GM18951 (cell line): Measurements from ENCODE around the gene CPM.
"Not testable (repeated sequence)": the region's sequence is repeated elsewhere in the genome, so short reads cannot be mapped to it uniquely, and the experiment has no call there.

Experiments used
- POLR2A ChIP-seq: IDR thresholded peaks from 4 replicates; pipeline ENCODE4 v1.6.1; 2011; ENCODE audit warnings: mild to moderate bottlenecking; ENCODE audit not compliant: insufficient read length, insufficient read depth; ENCODE audit errors: extremely low read depth
- in situ Hi-C: fragments of 300-500 bp; cut with MboI; formaldehyde crosslinking; loops from one replicate; pipeline ENCODE4 v1.12.0; 2022; ENCODE audit warnings: low sequenced_read_pairs, mixed read lengths, inconsistent platforms; ENCODE audit not compliant: unreplicated experiment

Gene CPM

DNA sequence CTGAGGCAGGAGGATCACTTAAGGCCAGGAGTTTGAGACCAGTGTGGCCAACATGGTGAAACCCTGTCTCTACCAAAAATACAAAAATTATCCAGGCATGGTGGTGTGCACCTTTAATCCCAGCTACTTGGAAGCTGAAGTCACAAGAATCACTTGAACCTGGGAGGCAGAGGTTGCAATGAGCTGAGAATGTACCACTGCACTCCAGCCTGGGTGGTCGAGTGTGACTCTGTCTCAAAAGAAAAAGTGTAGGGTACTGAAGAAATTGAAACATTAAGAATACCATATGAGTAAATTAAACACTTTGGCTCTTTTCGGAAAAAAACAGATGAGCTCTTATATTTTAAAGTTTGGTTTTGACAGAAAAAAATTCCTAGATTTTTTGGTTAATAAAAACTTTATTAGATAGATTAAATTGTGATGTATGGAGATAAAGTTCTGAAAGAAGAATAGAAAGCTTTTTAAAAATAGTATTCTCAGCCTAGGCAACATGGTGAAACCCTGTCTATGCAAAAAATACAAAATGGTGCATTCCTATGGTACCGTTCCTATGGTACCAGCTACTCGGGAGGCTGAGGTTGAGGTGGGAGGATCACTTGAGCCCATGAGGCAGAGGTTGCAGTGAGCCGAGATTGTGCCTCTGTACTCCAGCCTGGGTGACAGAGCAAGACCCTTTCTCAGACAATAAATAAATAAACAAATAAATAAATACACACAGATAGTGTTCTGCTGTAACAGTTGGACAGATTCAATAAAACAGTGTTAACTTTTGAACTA is 104.9 kb downstream of the CPM start:
- no peak for TF ChIP-seq POLR2A
- in situ Hi-C loops, result no loop called here

DNA sequence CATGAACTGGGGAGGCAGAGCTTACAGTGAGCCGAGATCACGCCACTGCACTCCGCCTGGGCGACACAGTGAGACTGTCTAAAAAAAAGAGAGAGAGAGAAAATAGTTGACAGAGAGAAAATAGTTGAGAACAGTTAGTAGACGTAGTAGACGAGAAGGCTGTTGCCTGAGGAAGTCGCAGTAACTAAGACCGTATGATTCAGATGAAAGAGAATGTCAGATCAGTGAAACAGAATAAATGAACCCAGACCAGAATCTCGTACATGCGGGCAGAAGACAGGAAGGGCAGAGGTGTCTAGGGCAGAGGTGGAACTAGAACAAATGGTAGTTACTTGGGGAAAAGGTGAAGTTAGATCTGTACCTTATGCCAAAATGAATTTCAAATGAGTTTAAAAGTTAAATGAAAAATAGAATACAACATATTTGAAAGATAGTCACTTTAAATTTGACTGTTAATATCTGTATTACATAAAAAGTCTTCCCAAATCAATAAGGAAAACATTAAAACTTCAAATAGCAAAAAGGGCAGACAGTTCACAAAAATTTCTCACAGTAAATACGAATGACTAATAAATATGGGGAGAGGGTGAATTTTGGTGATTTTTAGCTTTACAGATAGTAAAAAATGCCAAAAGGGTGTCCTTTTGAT is 107.3 kb downstream of the CPM start:
- no peak for TF ChIP-seq POLR2A
- in situ Hi-C loops, result no loop called here

DNA sequence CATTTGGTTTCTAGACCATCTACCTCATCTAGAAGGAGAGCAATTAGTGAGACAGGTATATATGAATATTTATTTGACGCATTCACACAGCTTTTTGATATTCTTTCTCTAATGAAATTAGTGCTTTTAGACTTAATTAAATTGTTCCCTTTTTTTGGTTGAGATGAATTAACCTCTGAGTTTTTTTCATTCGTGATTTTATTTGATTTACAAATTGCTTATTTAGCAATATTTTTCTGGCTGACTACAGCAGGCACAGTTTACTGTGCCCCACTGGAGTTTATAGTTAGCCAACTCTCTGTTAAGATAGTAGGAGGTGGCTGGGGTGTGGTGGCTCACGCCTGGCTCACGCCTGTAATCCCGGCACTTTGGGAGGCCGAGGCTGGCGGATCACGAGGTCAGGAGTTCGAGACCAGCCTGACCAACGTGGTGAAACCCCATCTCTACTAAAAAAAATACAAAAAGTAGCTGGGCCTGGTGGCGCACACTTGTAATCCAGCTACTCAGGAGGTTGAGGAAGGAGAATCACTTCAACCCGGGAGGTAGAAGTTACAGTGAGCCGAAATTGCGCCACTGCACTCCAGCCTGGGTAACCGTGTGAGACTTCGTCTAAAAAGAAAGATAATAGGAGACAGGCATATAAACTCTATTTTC is 108.2 kb downstream of the CPM start:
- in situ Hi-C loops, result no loop called here
- no peak for TF ChIP-seq POLR2A

DNA sequence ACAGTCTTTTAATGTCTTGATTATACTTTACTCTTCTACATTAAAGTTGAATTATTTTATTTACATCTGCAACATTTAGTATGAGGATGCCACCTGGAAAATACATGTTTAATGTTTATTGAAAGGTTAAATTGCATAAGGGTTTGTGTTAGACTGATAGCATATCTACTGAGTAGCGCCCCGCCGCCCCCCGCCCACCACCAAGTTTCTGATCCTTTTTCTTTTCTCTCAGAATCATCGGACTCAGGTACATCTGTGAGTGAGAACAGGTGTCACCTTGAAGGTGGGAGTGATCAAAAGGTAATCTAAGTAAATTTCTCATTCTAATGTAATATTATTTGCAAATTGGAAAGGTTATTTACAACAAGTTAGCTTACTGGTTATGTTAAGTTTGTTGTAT is 108.8 kb downstream of the CPM start:
- no peak for TF ChIP-seq POLR2A
- in situ Hi-C loops, result no loop called here

DNA sequence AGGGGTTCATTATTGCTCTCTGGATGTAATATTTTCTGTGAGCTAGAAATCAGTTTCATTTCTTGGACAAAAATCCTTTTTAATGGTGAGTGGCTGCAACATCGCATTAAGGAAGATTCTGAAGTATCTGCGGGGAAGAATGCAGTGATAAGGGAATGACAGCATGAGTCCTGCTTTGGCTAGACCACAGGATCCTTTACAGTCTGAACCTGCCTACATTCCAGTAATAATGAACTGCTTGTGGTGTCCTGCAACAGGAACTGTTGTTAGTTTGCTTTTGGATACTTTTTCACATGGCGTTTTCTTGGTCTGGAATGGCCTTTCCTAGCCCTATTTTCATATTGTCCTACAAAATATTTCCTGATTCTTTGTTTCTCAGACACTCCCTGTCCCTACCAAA is 109.3 kb downstream of the CPM start:
- peak; percentile 18 for TF ChIP-seq POLR2A
- in situ Hi-C loops, result no loop called here

DNA sequence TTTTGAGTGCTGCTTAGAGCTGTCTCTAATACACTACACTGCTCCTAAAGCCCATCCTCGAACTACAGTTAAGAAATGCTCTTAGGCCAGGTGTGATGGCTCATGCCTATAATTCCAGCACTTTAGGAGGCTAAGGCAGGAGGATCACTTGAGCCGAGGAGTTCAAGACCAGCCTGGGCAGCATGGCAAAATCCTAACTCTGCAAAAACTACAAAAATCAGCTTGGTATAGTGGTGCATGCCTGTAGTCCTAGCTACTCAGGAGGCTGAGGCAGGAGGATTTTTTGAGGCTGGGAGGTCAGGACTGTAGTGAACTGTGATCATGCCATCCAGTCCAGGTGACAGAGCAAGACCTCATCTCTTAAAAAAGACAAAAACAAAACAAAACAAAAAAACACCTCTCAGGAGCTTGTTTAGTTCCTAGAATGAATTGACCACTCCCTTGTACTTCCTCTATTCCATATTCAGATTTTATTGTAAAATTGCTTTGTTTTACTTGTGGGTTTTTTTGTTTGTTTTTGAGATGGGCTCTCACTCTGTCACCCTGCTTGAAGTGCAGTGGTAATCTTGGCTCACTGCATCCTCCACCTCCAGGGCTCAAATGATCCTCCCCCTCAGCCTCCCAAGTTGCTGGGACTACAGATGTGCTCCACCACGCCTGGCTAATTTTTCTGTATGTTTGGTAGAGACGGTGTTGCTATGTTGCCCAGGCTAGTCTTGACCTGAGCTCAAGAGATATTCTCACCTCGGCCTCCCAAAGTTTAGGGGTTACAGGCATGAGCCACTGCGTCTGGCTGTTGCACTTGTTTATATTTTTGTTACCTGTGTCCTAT is 111.4 kb downstream of the CPM start:
- TF ChIP-seq POLR2A, result peak; percentile 18
- in situ Hi-C loops, result no loop called here

DNA sequence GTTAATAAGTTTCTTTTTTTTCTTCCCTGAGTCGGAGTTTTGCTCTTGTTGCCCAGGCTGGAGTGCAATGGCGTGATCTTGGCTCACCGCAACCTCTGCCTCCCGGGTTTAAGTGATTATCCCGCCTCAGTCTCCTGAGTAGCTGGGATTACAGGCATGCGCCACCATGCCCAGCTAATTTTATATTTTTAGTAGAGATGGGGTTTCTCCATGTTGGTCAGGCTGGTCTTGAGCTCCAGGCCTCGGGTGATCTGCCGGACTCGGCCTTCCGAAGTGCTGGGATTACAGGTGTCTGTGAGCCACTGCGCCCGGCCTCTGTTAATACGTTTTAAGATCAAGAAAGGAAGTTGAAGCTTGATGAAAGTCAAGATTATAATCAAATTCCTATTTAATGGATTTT is 113.5 kb downstream of the CPM start:
- in situ Hi-C loops, result not testable (repeated sequence)
- peak; percentile 1 for TF ChIP-seq POLR2A

DNA sequence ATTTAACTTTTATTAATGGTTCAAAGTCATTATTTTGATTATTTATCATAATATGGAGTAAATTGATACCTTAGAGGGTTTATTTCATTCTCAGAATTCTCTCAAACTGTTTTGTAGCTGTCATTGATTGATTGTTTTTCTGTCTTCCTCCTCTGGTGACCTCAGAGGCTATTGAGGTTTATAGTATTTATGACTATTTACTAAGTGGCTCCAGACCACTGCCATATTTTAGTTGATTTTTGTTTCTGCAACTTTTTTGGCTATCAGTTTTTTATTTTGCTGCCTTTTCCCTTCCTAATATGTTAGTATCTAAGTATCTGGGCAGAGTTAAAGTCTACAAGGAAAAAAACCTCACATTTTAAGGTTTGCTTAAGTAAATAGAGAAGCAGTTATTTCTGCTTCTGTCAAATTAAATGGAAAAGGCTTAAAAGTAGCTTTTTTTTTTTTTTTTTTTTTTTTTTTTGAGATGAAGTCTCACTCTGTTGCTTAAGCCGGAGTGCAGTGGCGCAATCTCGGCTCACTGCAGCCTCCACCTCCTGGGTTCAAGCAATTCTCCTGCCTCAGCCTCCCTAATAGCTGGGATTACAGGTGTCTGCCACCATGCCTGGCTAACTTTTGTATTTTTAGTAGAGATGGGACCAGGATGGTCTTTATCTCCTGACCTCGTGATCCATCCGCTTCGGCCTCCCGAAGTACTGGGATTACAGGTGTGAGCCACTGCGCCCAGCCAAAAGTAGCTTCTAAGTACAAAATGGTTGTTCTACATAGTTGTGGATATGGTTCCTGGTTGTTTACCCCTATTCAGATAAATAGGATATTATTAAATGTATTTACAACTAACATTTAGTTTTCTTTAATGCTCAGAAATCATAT is 116.8 kb downstream of the CPM start:
- in situ Hi-C loops, result no loop called here
- peak; percentile 8 for TF ChIP-seq POLR2A

DNA sequence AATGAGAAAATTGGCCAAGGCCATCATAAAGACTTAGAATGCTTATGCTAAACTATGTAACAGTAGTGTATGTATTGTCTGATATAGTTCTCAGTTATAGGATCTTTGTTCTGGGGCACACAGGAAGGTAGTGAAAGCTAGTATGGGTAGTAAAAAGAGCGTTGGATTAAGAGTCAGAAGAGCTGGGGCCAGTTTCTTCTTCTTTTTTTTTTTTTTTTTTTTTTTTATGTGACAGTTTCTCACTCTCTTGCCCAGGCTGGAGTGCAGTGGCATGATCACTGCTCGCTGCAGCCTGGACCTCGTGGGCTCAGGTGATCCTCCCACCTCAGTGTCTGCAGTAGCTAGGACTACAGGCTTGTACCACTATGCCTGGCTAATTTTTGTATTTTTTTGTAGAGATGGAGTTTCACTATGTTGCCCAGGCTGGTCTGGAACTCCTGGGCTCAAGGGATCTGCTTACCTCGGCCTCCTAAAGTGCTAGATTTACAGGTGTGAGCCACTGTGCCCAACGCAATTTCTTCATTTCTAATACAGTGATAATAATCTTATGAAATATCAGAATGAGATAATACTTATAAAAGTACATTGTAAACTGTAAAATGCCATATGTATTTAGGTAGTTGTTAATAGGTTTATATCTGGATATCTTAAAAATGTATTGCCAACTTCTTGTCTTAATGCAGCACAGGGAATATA is 117.6 kb downstream of the CPM start:
- peak; percentile 34 for TF ChIP-seq POLR2A
- in situ Hi-C loops, result no loop called here

DNA sequence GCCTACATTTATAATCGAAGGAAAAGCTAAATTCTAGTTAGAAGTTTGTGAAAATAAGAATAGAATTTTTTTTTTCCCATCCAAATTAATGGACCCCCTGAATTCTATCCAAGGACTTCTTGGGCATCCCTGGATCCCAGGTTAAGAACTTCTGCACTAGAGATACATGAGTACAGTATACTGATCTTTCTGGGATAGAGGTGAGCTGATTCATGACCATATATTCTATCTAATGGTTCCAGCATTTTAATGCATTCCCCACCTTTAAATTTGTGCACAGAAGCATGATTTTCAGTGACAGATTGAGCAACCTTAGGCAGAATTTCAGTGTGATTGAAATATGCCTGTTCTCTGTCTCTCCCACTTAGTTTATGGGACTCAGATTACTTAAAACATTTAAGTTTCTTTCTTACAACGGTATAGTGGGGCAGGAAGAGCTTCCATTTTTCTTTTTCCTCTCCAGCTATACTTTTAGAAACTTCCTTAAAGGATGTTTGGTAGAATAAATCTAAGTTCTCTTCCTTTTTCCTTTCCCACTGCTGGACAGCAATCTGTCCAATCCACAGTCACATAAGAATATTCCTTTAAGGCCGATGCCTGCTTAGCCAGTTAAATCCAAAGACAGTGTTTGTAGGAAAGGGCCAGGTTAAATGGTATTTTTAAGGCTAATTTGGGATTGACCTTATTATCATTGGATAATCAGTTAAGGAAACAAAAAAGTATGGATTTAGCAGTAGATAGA is 118.3 kb downstream of the CPM start:
- in situ Hi-C loops, result no loop called here
- no peak for TF ChIP-seq POLR2A

DNA sequence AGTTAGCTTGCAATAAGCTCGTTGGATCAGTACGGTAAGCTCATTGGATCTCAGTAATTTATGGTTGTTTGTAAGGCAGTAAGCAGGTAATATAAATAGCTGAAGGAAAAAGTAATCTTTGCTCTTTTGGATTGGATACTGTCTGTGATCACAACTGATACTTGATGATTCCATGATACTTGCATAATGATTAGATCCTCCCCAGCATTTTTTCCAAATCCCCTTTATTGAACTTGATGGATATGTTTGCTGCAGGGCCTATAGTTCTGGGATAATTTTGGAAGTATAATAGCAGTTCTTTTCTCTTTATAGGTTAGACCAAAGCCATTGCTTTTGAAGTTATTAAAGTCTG is 119.8 kb downstream of the CPM start:
- TF ChIP-seq POLR2A, result no peak
- in situ Hi-C loops, result no loop called here

DNA sequence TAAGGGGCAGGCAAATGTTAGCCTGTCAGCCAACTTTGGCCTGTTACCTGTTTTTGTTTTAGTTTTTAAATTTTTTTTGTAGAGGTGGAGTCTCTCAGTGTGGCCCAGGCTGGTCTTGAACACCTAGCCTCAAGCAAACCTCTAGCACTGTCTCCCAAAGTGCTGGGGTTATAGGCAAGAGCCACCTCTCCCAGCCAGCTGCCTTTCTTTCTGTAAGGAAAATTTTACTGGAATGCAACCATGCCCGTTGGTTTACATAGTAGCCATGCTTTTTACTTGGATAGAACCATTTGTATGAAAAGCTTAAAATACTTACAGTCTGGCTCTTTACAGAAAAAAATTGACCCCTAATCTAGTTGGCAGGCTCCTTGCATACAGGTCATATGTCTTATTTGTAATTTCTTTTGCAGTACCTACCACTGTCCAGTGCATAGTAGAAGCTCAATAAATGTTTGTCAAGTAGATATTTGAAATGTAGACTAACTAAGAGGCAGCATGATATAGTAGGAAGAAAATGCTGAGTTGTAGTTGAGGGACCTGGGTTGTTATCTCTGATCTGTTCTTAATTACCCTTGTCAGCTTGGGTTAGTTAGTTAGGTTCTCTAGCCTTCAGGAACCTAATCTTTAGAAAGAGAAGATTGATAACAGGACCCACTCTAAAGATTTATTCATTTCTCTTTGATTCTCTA is 120.3 kb downstream of the CPM start:
- in situ Hi-C loops, result no loop called here
- no peak for TF ChIP-seq POLR2A

DNA sequence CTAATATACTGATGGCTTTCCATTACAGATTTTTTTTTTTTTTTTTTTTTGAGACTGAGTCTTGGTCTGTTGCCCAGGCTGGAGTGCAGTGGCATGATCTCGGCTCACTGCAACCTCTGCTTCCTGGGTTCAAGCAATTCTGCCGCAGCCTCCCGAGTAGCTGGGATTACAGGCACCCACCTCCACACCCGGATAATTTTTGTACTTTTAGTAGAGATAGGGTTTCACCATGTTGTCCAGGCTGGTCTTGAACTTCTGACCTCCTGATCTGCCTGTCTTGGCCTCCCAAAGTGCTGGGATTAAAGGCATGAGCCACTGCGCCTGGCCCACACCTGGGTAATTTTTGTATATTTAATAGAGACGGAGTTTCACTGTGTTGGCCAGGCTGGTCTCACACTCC is 121.4 kb downstream of the CPM start:
- in situ Hi-C loops, result not testable (repeated sequence)

DNA sequence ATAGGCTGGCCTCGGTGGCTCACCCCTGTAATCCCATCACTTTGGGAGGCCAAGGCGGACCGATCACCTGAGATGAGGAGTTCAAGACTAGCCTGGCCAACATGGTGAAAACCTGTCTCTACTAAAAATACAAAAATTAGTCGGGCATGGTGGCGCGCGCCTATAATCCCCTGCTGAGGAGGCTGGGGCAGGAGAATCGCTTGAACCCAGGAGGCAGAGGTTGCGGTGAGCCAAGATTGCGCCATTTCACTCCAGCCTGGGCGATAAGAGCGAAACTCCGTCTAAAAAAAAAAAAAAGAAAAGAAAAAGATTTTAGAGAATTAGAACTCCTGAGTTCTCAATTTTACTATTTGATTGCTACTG is 123.0 kb downstream of the CPM start:
- in situ Hi-C loops, result not testable (repeated sequence)
